ENCODE data around the gene ISLR. TPM values are rescaled to one million over a fixed set of nuclear protein-coding genes. Genes with fewer than 3 reads are reported as not detected.
A peak's percentile ranks its signal among the peaks of the same experiment; 100 is the strongest.

ISLR gene
- total RNA-seq, 1 donor from 2014 or later, result 35.5 TPM

DNA sequence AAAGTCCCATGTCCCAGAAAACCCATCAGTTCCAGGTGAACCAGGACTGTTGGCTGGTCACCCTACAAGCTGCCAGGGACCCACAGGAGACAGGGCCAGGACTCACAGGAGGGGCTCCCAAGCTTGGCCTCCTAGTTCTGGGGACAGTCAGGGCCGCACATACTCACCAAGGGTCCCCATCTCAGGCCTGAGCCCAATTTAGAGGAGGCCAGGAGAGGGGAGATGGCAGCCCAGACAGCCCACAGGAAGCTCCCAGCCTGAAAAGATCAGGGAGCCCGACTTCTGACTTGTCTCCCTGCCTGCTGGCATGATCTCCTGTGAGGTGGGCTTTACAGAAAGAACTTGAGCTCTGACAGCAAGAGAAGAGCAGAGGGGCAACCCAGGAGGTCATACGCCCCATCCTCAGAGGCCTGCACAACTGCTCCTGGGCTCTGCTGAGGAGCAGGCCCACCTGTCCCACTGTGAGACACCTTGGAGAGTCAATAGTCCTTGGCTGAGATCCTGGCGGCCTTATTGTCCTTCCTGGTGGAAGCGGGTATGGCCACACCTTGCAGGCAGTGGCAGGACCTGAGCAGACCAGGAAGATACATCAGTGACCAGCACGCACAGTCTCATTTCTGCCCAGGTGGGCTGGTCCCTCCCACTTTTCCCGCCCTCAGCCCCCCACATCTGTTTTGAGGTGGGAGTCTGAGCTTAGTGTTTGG lies 2.5 kb upstream of the ISLR start:
- no peak for DNase-seq (ENCODE audit: low spot score)

GRCh38 chr15:74171965-74172541 lies 1.5 kb upstream of the ISLR start:
- peak; percentile 57 for DNase-seq (ENCODE audit: low spot score)

DNA sequence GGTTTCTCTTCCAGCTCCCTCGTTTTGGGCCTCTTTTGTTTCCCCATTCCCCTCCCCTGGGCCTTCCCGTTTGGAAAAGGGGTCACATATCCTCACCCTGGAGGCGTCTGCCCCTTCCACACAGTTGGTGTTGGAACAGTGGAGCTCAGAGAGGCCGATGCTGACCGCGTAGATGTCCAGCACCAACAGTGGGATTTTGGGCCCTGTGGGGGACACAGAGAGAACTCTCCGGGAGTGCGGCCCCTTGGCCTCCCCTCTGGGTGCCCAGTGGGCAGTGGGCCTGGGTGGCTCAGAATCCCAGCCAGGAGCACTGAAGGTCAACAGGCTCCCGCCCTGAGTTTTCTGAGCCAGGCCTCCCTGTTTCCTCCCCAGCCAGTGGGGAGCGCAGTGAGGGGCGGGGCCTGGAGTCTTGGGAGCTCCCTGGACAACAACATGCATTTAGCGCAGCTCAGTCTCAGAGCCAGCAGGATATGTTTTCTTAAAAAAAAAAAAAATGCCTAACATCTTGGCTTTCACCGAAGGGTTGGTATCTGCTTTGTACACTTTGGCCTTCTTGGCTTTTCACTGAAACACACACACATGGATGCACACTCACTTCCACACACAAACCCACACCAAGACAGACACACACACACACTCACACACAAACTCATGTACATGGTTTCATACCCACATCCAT lies 670 bp upstream of the ISLR start:
- DNase-seq (ENCODE audit: low spot score), result peak; percentile 89

DNA sequence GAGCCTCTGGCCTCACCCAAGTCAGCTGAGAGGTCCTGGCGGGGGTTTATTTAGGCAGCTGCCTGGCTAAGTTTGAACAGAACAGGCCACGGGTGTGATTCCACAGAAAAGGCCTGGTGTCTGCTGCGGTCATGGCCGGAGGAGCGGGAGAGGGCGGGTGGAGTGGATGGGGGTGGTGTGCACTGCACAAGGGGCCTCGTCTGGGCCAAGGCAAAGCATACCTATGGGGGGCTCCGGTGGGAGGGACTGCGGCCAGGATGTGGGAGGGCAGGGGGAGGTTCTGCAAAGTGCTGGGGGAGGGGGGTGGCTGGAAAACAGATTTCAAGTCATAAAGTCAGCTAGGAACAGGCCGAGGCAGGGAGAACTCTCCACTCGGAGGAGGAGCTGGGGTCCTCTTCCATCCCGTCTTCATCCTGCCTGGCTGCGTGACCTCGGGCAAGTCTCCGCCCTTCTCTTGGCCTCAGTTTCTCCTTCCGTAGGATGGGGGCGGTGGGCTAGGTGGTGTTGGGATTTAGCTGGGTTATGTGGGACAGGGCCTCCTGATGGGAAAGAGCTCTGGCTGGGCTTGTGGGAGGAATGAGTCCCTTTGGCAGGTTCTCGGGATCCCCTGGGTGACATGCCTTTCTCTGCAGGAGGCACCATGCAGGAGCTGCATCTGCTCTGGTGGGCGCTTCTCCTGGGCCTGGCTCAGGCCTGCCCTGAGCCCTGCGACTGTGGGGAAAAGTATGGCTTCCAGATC lies 878 bp downstream of the ISLR start:
- DNase-seq (ENCODE audit: low spot score), result peak; percentile 80

DNA sequence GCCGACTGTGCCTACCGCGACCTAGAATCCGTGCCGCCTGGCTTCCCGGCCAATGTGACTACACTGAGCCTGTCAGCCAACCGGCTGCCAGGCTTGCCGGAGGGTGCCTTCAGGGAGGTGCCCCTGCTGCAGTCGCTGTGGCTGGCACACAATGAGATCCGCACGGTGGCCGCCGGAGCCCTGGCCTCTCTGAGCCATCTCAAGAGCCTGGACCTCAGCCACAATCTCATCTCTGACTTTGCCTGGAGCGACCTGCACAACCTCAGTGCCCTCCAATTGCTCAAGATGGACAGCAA lies 1.4 kb downstream of the ISLR start:
- peak; percentile 85 for DNase-seq (ENCODE audit: low spot score)

GRCh38 chr15:74175271-74176191 lies 2.0 kb downstream of the ISLR start:
- peak; percentile 82 for DNase-seq (ENCODE audit: low spot score)

DNA sequence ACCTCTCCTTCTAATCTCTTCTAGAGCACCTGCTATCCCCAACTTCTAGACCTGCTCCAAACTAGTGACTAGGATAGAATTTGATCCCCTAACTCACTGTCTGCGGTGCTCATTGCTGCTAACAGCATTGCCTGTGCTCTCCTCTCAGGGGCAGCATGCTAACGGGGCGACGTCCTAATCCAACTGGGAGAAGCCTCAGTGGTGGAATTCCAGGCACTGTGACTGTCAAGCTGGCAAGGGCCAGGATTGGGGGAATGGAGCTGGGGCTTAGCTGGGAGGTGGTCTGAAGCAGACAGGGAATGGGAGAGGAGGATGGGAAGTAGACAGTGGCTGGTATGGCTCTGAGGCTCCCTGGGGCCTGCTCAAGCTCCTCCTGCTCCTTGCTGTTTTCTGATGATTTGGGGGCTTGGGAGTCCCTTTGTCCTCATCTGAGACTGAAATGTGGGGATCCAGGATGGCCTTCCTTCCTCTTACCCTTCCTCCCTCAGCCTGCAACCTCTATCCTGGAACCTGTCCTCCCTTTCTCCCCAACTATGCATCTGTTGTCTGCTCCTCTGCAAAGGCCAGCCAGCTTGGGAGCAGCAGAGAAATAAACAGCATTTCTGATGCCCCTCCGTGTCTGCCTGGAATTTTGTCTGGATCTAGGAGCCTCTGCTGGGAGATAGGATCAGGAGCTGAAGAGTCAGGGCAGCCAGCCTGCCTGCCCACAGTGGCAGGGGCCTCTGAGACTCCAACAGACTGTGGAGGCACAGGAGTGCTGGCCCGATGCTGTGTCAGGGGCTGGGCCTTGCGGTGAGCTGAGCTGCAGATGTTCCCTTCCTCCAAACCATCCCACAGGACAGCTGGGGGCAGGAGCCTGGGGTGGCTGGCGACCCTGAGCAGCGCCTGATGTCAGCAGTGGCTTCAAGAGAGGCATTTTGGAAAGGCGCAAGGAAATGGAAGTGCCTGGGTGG lies 3.0 kb downstream of the ISLR start:
- DNase-seq (ENCODE audit: low spot score), result peak; percentile 71

DNA sequence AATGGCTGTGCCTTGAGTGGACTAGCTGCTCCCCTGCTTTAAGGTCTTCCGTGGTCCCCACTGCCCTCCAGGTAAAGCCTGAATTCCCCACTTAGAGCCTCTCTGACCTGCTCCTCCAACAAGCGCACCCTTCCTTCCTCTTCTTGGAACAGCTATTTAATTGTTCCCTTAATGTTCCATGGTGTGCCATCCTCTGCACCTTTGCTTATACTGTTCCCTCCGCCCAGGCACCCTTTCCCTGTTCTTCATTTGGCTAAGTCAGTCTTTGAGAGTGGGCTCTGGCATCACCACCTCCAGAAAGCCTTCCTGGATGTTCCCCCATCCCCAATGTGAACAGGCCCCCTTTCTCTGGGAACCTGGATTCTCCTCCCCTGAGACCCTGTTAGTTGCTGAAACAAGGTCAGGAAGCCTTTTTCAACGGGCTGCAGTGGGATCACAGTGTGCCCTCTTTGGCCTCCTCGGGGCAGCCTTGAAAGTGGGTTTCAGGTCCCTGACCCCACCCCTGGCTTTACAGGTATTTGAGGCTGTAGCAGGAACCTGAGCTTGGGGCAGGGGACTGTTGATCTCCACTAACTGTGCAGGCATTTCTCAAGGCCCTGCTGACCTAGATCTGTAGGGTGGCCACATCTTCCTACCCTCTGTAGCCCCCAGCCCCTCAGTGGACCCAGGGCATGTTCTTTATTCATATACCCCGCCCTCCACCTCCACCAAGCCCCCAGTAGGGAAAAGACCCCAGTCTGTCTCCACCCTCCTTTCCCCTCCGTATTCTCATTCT lies 5.0 kb downstream of the ISLR start:
- DNase-seq (ENCODE audit: low spot score), result peak; percentile 69

DNA sequence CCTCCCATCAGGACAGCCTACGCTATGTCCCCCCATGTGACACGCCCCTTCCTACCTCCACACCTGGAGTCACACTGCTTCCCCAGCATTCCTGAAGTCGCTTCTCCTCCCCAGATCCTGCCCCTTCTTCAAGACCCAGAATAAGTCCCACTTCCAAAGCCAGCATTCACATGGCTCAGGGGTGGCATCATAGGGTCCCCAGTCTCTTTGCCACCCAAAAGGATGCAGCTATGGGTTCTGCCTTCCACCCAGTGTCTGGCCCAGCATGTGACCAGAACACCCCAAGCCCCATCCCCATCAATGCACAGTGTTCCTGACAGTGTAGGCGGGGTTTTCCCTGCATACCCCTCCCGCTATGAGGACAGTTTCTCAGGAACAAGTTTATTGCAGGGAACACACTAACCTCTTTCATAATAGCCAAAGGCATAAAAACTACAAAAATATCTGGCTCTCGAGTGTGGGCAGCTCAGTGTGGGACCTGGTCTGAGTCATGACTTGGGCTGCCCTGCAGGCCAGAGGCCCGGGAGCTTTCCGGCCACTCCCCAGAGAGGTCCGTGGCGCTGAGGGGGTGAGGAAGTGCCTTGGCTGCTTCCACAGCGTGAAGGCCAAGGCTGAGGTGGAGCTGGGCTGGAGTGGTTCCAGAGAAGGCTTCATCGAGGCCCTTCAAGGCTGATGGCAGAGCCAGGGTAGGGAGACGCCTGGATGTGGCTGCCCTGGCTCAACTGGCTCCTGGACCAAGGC lies 5.8 kb downstream of the ISLR start:
- peak; percentile 94 for DNase-seq (ENCODE audit: low spot score)

- peak; percentile 73 for DNase-seq (ENCODE audit: low spot score)
These were observed 6.7 kb downstream of the ISLR start for GRCh38 chr15:74179983-74180880.

- DNase-seq (ENCODE audit: low spot score), result no peak
These were observed 7.5 kb downstream of the ISLR start for GRCh38 chr15:74180881-74181602.

GRCh38 chr15:74182131-74182530 lies 8.6 kb downstream of the ISLR start:
- no peak for DNase-seq (ENCODE audit: low spot score)

DNA sequence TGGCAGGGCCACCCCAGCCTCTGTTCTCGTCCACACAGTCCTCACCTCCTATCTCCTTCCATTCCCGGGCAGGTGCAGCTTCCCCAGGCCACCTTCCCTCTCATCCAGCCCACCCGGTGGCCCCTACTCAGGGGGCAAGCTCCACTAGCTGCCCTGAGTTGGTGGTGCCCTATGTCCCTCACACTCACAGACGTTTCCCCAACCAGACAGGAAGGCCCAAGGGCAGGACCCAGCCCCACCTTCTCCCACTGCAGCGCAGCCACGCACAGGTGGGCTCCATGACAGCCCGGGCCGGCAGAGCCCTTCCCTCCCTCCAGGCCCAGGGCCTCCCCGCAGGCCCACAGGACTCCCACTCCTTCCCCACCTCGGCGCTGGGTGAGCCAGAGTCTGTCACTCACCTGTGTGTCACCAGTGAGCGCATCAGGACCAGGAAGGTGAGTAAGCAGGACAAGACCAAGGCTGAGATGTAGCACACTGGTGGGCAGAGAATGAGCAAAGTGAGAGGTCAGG lies 11.1 kb downstream of the ISLR start:
- DNase-seq (ENCODE audit: low spot score), result no peak

- no peak for DNase-seq (ENCODE audit: low spot score)
These were observed 12.3 kb downstream of the ISLR start for GRCh38 chr15:74185710-74186348.

DNA sequence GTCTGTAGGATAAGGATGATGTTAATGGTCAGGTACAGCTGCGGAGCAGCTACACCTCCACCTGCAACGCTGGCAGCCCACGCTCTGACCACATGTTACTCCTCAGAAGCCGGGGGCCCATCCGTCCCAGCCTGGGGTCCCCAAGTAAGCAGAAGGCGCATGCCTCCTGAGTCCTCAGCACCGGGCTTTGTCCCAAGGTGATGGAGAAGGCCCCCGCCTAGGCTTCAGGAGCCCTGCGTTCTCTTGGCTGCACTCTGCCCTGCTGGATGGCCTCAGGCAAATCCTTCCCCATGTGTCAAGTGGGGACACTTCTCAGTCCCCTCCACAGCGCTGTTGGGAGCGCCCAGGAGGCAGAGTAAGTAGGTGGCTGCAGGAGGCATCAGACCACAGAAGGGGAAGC lies 14.7 kb downstream of the ISLR start:
- no peak for DNase-seq (ENCODE audit: low spot score)

GRCh38 chr15:74191798-74192197 lies 18.3 kb downstream of the ISLR start:
- DNase-seq (ENCODE audit: low spot score), result no peak

All from mesenteric fat pad (tissue), 1 donor.